Skeletal muscle tissue (tissue), 4 donors: ENCODE measurements around the gene NKAIN2. TPM values are rescaled to one million over a fixed set of nuclear protein-coding genes. Genes with fewer than 3 reads are reported as not detected.

ENCODE experiments used
- H3K27ac ChIP-seq: one replicate; pipeline ENCODE4 v1.7.0; 2013; ENCODE audit warnings: mild to moderate bottlenecking, low read depth, low read length, inconsistent platforms
- H3K27me3 ChIP-seq, 3 donors: one replicate each; pipeline ENCODE4 v1.7.0; 2013; ENCODE audit warnings: low read length in 3 of 3; ENCODE audit not compliant: control insufficient read depth in 3 of 3, insufficient read depth in 3 of 3
- H3K36me3 ChIP-seq, 3 donors: one replicate each; pipeline ENCODE4 v1.7.0; 2013; ENCODE audit warnings: low read length in 3 of 3; ENCODE audit not compliant: control insufficient read depth in 3 of 3, insufficient read depth in 3 of 3
- H3K4me1 ChIP-seq, 3 donors: one replicate each; pipeline ENCODE4 v1.7.0; 2013; ENCODE audit warnings: low read length in 3 of 3, mild to moderate bottlenecking in 3 of 3; ENCODE audit not compliant: control insufficient read depth in 3 of 3, insufficient read depth in 3 of 3
- H3K4me3 ChIP-seq, 3 donors: one replicate each; pipeline ENCODE4 v1.7.0; 2013; ENCODE audit warnings: low read length in 3 of 3
- H3K9ac ChIP-seq, 3 donors: one replicate each; pipeline ENCODE4 v1.7.0; 2013; ENCODE audit warnings: low read length in 3 of 3, mild to moderate bottlenecking in 3 of 3, moderate library complexity in 2 of 3, low read depth in 1 of 3
- H3K9me3 ChIP-seq, 3 donors: one replicate each; pipeline ENCODE4 v1.7.0; 2013; ENCODE audit warnings: low read length in 3 of 3; ENCODE audit not compliant: control insufficient read depth in 3 of 3
- total RNA-seq: library from RNA; depleted of rRNA; stranded (reverse); fragments of >200 nt; gene quantifications from one replicate; pipeline ENCODE4 v1.2.3, GENCODE V29; 2014
- donor health status: Osteomylitis.

NKAIN2 gene
- total RNA-seq, 1 donor from 2014 or later, result 3.1 TPM

DNA sequence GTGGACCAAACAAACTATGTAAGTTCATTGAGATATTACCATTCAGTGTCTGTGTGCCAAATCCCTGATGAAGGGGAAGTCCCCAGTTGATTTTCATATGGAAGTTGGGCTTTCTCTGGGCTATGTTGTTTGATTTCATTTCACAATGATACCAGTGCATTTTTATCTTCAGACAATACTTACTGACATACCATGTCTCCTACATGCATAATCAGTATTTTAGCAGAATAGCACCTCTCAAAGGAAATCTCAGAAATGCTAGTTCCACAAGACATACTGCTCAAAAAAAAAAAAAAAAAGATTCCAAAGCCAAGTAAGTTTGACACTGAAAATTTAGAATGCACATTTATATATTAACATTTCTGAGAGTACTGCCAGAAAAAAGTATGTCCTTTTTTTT, 989.7 kb downstream of the NKAIN2 start:
- Histone ChIP-seq H3K27me3 (no peaks in the 10 kb centered on the region), H3K9ac (no peak overlapping the region), H3K4me1 (no peaks in the 10 kb centered on the region), H3K36me3 (no peaks in the 10 kb centered on the region), H3K27ac (no peak overlapping the region), H3K4me3 (no peak overlapping the region), H3K9me3 (no peaks in the 10 kb centered on the region)

DNA sequence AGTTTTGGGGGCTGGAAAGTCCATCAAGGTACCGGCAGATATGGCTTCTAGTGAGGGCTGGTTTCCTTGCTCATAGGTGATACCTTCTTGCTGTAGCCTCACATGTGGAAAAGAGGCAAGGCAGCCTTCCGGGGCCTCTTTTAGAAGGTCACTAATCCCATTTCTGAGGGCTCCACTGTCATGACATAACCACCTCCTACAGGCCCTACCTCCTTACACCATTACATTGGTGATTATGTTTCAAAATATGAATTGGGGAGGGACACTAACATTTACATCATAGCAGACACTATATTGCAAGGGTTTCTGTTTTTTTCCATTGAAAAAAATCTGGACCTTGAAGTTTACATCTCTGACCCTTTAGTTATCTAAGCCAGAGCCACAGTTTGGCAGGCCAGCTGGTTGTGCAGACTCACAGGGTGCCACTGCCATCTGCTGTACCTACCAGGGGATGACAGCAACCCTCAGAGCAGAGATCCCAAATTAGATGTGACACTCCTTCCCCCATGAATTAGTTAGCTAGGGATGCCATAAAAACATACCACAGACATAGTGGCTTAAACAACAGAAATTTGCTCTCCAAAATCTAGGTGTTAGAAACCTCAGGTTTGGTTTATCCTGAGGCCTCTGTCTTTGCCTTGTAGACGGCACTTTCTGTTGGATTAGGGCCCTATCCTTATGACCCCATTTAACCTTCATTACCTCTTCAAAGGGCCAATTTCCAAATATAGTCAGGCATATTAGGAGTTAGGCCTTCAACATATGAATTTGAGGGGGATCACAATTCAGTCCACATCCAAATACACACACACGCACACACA, 992.2 kb downstream of the NKAIN2 start:
- Histone ChIP-seq H3K36me3 (no peaks in the 10 kb centered on the region), H3K9me3 (no peaks in the 10 kb centered on the region), H3K9ac (no peak overlapping the region), H3K4me3 (no peak overlapping the region), H3K27me3 (no peaks in the 10 kb centered on the region), H3K4me1 (no peaks in the 10 kb centered on the region), H3K27ac (no peak overlapping the region)

GRCh38 chr6:124796464-124796970, 992.9 kb downstream of the NKAIN2 start:
- no peaks in the 10 kb centered on the region for H3K9me3 ChIP-seq
- H3K4me1 ChIP-seq, result no peaks in the 10 kb centered on the region
- no peak overlapping the region for H3K4me3 ChIP-seq
- H3K9ac ChIP-seq, result no peak overlapping the region
- H3K27me3 ChIP-seq, result no peaks in the 10 kb centered on the region
- no peak overlapping the region for H3K27ac ChIP-seq
- H3K36me3 ChIP-seq, result no peaks in the 10 kb centered on the region

DNA sequence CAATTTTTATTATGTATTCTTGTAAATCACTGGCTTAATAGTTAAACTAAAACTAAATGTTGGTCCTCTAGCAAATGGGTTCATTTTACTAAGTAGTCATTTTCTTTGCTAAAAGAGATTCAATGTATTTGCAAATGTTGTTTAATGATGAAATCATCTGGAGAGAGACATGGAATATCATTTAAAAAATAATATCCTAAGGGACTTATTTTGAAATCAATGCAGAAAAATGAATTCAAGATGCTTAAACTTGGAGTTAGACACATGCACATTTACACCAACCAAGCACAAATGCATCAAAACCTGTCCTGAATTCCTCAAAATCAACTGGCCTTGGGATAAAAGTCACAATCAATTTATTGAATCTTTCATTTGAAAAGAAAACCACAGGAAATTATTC, 993.6 kb downstream of the NKAIN2 start:
- Histone ChIP-seq H3K9ac (no peak overlapping the region), H3K27ac (no peak overlapping the region), H3K36me3 (no peaks in the 10 kb centered on the region), H3K9me3 (no peaks in the 10 kb centered on the region), H3K27me3 (no peaks in the 10 kb centered on the region), H3K4me3 (no peak overlapping the region), H3K4me1 (no peaks in the 10 kb centered on the region)

DNA sequence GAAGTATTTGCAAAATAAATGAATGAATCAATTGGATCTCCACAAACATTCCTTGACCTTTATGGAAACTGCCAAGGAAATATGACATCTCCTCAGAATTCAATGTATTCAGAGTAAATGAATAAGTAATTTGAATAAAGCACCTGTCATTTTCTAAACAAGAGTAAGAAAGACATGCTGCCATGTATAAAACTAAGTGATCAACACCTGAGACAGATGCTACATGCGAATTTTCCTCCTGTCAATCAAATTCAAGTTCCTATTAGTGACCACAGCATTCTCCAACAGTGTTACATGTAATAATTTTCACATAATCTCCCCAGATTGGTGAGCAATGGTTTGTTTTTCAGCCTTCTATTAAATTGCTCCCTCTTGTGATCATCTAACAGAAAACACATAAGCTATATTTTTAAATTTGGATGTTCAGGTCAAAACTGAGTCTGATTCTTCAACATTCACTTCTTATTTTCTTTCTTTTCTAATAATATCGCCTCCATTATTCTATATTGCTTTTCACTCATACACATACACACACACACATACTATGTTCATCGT, 995.4 kb downstream of the NKAIN2 start:
- no peaks in the 10 kb centered on the region for H3K9me3 ChIP-seq
- H3K27ac ChIP-seq, result no peak overlapping the region
- H3K4me1 ChIP-seq, result no peaks in the 10 kb centered on the region
- H3K4me3 ChIP-seq, result no peak overlapping the region
- H3K27me3 ChIP-seq, result no peaks in the 10 kb centered on the region
- no peaks in the 10 kb centered on the region for H3K36me3 ChIP-seq
- no peak overlapping the region for H3K9ac ChIP-seq

- H3K27ac ChIP-seq, result no peak overlapping the region
- H3K4me3 ChIP-seq, result no peak overlapping the region
- H3K9ac ChIP-seq, result no peak overlapping the region
- no peaks in the 10 kb centered on the region for H3K27me3 ChIP-seq
- no peaks in the 10 kb centered on the region for H3K9me3 ChIP-seq
- H3K36me3 ChIP-seq, result no peaks in the 10 kb centered on the region
- no peaks in the 10 kb centered on the region for H3K4me1 ChIP-seq
Observed at GRCh38 chr6:124799638-124800037, 996.0 kb downstream of the NKAIN2 start.

- Histone ChIP-seq H3K27ac (no peak overlapping the region), H3K4me3 (no peak overlapping the region), H3K27me3 (no peaks in the 10 kb centered on the region), H3K4me1 (no peaks in the 10 kb centered on the region), H3K36me3 (no peaks in the 10 kb centered on the region), H3K9ac (no peak overlapping the region), H3K9me3 (no peaks in the 10 kb centered on the region)
Observed at GRCh38 chr6:124800222-124800621, 996.6 kb downstream of the NKAIN2 start.

DNA sequence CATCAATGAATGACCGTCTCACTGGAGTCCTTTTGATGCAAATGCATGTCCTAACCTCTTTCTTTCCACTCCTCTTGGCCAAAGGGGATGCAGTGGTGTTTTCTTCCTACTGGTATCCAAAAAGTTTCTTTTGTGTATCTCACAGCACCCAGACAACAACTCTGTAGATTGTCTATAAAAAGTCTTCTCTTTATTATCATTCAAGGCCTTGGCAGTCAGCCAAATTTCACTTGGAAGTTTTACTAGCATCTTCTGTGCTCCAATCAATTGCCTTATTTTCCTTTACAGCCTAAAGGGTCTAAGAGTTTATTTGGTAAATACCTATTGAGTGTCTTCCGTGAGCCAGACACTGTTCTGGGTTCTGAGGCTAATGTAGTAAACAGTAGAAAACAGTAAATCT, 1008.4 kb downstream of the NKAIN2 start:
- Histone ChIP-seq H3K9me3 (no peaks in the 10 kb centered on the region), H3K27ac (no peak overlapping the region), H3K4me3 (no peak overlapping the region), H3K36me3 (no peaks in the 10 kb centered on the region), H3K27me3 (no peaks in the 10 kb centered on the region), H3K4me1 (no peaks in the 10 kb centered on the region), H3K9ac (no peak overlapping the region)

- no peaks in the 10 kb centered on the region for H3K36me3 ChIP-seq
- no peak overlapping the region for H3K9ac ChIP-seq
- no peaks in the 10 kb centered on the region for H3K9me3 ChIP-seq
- H3K27ac ChIP-seq, result no peak overlapping the region
- H3K4me3 ChIP-seq, result no peak overlapping the region
- no peaks in the 10 kb centered on the region for H3K27me3 ChIP-seq
- no peaks in the 10 kb centered on the region for H3K4me1 ChIP-seq
Observed at GRCh38 chr6:124819346-124819745, 1015.7 kb downstream of the NKAIN2 start.

GRCh38 chr6:124822204-124822613, 1018.5 kb downstream of the NKAIN2 start:
- H3K36me3 ChIP-seq, result no peaks in the 10 kb centered on the region

More at GRCh38 chr6:124822204-124822613, 1018.5 kb downstream of the NKAIN2 start:
- no peak overlapping the region for H3K4me3 ChIP-seq
- no peaks in the 10 kb centered on the region for H3K27me3 ChIP-seq
- H3K9ac ChIP-seq, result no peak overlapping the region
- no peaks in the 10 kb centered on the region for H3K9me3 ChIP-seq
- H3K27ac ChIP-seq, result no peak overlapping the region
- H3K4me1 ChIP-seq, result no peaks in the 10 kb centered on the region
